NCI-H2081 treated with DMSO at 0.1 percent for 48 hours (cell line): ENCODE measurements around the gene MAGOH.
"Not testable (repeated sequence)": the region's sequence is repeated elsewhere in the genome, so short reads cannot be mapped to it uniquely, and the experiment has no call there.

ENCODE experiments used
- DNase-seq: peaks from one replicate; lab custom pipeline; 2025; lab: John Stamatoyannopoulos, UW

MAGOH gene

GRCh38 chr1:53220171-53220961 is 18.0 kb downstream of the MAGOH start, which contains the start of gene CZIB:
Gene CZIB (minus strand): TSS chr1:53220634. CDS start chr1:53220575, 59 bp downstream.
- peak; percentile 81 for DNase-seq

- no peak for DNase-seq
These were observed 18.6 kb downstream of the MAGOH start for GRCh38 chr1:53219711-53220110.

- no peak for DNase-seq
These were observed 20.1 kb downstream of the MAGOH start for GRCh38 chr1:53218201-53218600.

GRCh38 chr1:53214376-53214940 is 23.9 kb downstream of the MAGOH start:
- DNase-seq, result no peak

- no peak for DNase-seq
These were observed 27.4 kb downstream of the MAGOH start for GRCh38 chr1:53210954-53211353.

- DNase-seq, result no peak
These were observed 28.0 kb downstream of the MAGOH start for GRCh38 chr1:53210352-53210751.

GRCh38 chr1:53207726-53208125 is 30.6 kb downstream of the MAGOH start:
- DNase-seq, result no peak

- DNase-seq, result no peak
These were observed 31.5 kb downstream of the MAGOH start for GRCh38 chr1:53206735-53207379.

GRCh38 chr1:53206083-53206685 is 32.1 kb downstream of the MAGOH start:
- DNase-seq, result not testable (repeated sequence)

- DNase-seq, result not testable (repeated sequence)
These were observed 32.8 kb downstream of the MAGOH start for GRCh38 chr1:53205496-53205895.

GRCh38 chr1:53203466-53203865 is 34.9 kb downstream of the MAGOH start:
- DNase-seq, result no peak

- DNase-seq, result no peak
These were observed 40.1 kb downstream of the MAGOH start for GRCh38 chr1:53198241-53198651.

- no peak for DNase-seq
These were observed 40.8 kb downstream of the MAGOH start for GRCh38 chr1:53197291-53198200.

- DNase-seq, result peak; percentile 76
These were observed 41.6 kb downstream of the MAGOH start, which contains the start of gene CPT2 for GRCh38 chr1:53196485-53197290. Gene CPT2 (plus strand): TSS chr1:53196824. CDS start chr1:53196944, 120 bp downstream.

- DNase-seq, result no peak
These were observed 42.3 kb downstream of the MAGOH start for GRCh38 chr1:53196017-53196484.

- DNase-seq, result no peak
These were observed 42.9 kb downstream of the MAGOH start for GRCh38 chr1:53195246-53196016.

GRCh38 chr1:53190210-53190611 is 48.1 kb downstream of the MAGOH start:
- DNase-seq, result no peak

- DNase-seq, result no peak
These were observed 49.3 kb downstream of the MAGOH start for GRCh38 chr1:53189061-53189460.

- no peak for DNase-seq
These were observed 50.2 kb downstream of the MAGOH start for GRCh38 chr1:53188099-53188498.

GRCh38 chr1:53187401-53187800 is 50.9 kb downstream of the MAGOH start:
- no peak for DNase-seq
